OCI-LY3 (cell line): Measurements from ENCODE around the gene CYP2C18.
"Not testable (repeated sequence)": the region's sequence is repeated elsewhere in the genome, so short reads cannot be mapped to it uniquely, and the experiment has no call there.

Experiments used
- H2AFZ ChIP-seq: fragments of 200-600, 300-600 bp; shearing (Covaris generic); 2 replicates; pipeline ENCODE4 v1.6.0; 2014; ENCODE audit warnings: antibody characterized with exemption, low read depth, low read length
- H3K27ac ChIP-seq: fragments of 200-600, 300-600 bp; sonication (generic); 2 replicates; pipeline ENCODE4 v1.5.1; 2014; ENCODE audit warnings: mild to moderate bottlenecking, low read length, moderate library complexity, mixed read lengths
- H3K27me3 ChIP-seq: fragments of 200-600, 300-600 bp; sonication (generic); 2 replicates; pipeline ENCODE4 v1.6.1; 2014; ENCODE audit warnings: low read depth, low read length, mixed read lengths
- H3K36me3 ChIP-seq: fragments of 200-600, 300-600 bp; sonication (generic); replicated peaks from 2 replicates; pipeline ENCODE3; 2014; ENCODE audit warnings: low read depth, low read length, mixed read lengths
- H3K4me1 ChIP-seq: fragments of 300-600, 200-600 bp; sonication (generic); 2 replicates; pipeline ENCODE4 v1.6.1; 2014; ENCODE audit warnings: low read length, mixed read lengths
- H3K4me2 ChIP-seq: fragments of 200-600, 300-600 bp; sonication (generic); 2 replicates; pipeline ENCODE4 v1.6.1; 2014; ENCODE audit warnings: low read length, mixed read lengths
- H3K4me3 ChIP-seq: fragments of 300-600, 200-600 bp; sonication (generic); 2 replicates; pipeline ENCODE4 v1.5.1; 2014; ENCODE audit warnings: antibody characterized with exemption, mild to moderate bottlenecking, low read length, moderate library complexity
- H3K79me2 ChIP-seq: fragments of 300-600, 200-600 bp; shearing (Covaris generic); 2 replicates; pipeline ENCODE4 v1.6.1; 2014; ENCODE audit warnings: mild to moderate bottlenecking, low read length, mixed read lengths
- H3K9ac ChIP-seq: fragments of 300-600, 200-600 bp; shearing (Covaris generic); 2 replicates; pipeline ENCODE4 v1.6.0; 2014; ENCODE audit warnings: mild to moderate bottlenecking, low read length, moderate library complexity
- H3K9me3 ChIP-seq: fragments of 200-600, 300-600 bp; shearing (Covaris generic); 2 replicates; pipeline ENCODE4 v1.6.1; 2014; ENCODE audit warnings: low read length, mixed read lengths; ENCODE audit not compliant: insufficient read depth
- H4K20me1 ChIP-seq: fragments of 200-600, 300-600 bp; sonication (generic); 2 replicates; pipeline ENCODE4 v1.6.1; 2016; ENCODE audit warnings: low read length, mixed read lengths; ENCODE audit not compliant: insufficient read depth
- CTCF ChIP-seq: fragments of 200-600, 300-600 bp; sonication (generic); IDR thresholded peaks from 2 replicates; pipeline ENCODE4 v1.5.1; 2014; ENCODE audit warnings: antibody characterized with exemption, low read length, low read depth
- EZH2phosphoT487 ChIP-seq: fragments of 200-600 bp; shearing (Covaris generic); IDR thresholded peaks from 2 replicates; pipeline ENCODE4 v1.6.1; 2018; ENCODE audit warnings: antibody characterized with exemption, mixed run types, low read depth

CYP2C18 gene

GRCh38 chr10:94644352-94644751 is 39.2 kb upstream of the CYP2C18 start:
- H3K36me3 ChIP-seq = no peaks in the 10 kb centered on the region
- H2AFZ ChIP-seq = no peak overlapping the region
- no peaks in the 10 kb centered on the region for H3K27me3 ChIP-seq
- H3K4me3 ChIP-seq = no peak overlapping the region
- H3K79me2 ChIP-seq = no peaks in the 10 kb centered on the region
- H3K9me3 ChIP-seq = no peaks in the 10 kb centered on the region
- H3K4me1 ChIP-seq = peaks cover 17% of the 10 kb centered on the region
- peak overlapping the region; percentile 57; the same call in 1 of the 2 replicates for H3K4me2 ChIP-seq
- H3K9ac ChIP-seq = no peak overlapping the region
- TF ChIP-seq EZH2phosphoT487 (no peak), CTCF (no peak)
- H4K20me1 ChIP-seq = no peaks in the 10 kb centered on the region
- no peak overlapping the region for H3K27ac ChIP-seq

GRCh38 chr10:94645285-94645684 is 38.2 kb upstream of the CYP2C18 start:
- Histone ChIP-seq H4K20me1 (no peaks in the 10 kb centered on the region), H3K27me3 (no peaks in the 10 kb centered on the region), H3K4me1 (peaks cover 17% of the 10 kb centered on the region), H3K9ac (no peak overlapping the region), H3K36me3 (no peaks in the 10 kb centered on the region), H3K79me2 (no peaks in the 10 kb centered on the region), H3K4me2 (peak overlapping the region; percentile 57), H3K4me3 (peak overlapping the region; percentile 13; the same call in 1 of the 2 replicates), H2AFZ (no peak overlapping the region), H3K27ac (no peak overlapping the region), H3K9me3 (no peaks in the 10 kb centered on the region)
- TF ChIP-seq CTCF (no peak), EZH2phosphoT487 (no peak)

DNA sequence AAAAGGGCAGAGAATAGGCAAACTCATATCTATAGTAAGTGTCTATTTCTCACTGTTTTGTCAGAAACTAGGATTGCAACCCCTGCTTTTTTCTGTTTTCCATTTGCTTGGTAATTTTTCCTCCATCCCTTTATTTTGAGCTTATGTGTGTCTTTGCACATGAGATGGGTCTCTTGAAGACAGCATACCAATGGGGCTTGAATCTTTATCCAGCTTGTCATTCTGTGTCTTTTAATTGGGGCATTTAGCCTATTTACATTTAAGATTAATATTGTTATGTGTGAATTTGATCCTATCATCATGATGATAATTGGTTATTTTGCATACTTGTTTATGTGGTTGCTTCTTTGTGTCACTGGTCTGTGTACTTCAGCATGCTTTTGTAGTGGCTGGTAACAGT is 28.3 kb upstream of the CYP2C18 start:
- H3K27me3 ChIP-seq, H3K4me1 ChIP-seq, H2AFZ ChIP-seq, H3K4me2 ChIP-seq, H3K4me3 ChIP-seq, H3K9ac ChIP-seq, H3K79me2 ChIP-seq, H3K9me3 ChIP-seq, H3K36me3 ChIP-seq, H4K20me1 ChIP-seq, H3K27ac ChIP-seq: not testable (repeated sequence)

- not testable (repeated sequence) for H3K27ac ChIP-seq, H3K36me3 ChIP-seq, H3K79me2 ChIP-seq, H3K4me1 ChIP-seq, H3K27me3 ChIP-seq, H2AFZ ChIP-seq, H3K9ac ChIP-seq, H3K9me3 ChIP-seq, H3K4me2 ChIP-seq, H3K4me3 ChIP-seq, H4K20me1 ChIP-seq
Measured at GRCh38 chr10:94663061-94663460, 20.5 kb upstream of the CYP2C18 start.

- H3K9me3 ChIP-seq = no peaks in the 10 kb centered on the region
- no peaks in the 10 kb centered on the region for H3K79me2 ChIP-seq
- no peak overlapping the region for H3K27ac ChIP-seq
- H3K4me1 ChIP-seq = no peaks in the 10 kb centered on the region
- H3K27me3 ChIP-seq = no peaks in the 10 kb centered on the region
- H3K9ac ChIP-seq = no peak overlapping the region
- H3K36me3 ChIP-seq = no peaks in the 10 kb centered on the region
- no peak overlapping the region for H2AFZ ChIP-seq
- H3K4me3 ChIP-seq = no peak overlapping the region
- no peak overlapping the region for H3K4me2 ChIP-seq
- TF ChIP-seq CTCF (no peak), EZH2phosphoT487 (no peak)
- no peaks in the 10 kb centered on the region for H4K20me1 ChIP-seq
Measured at GRCh38 chr10:94666391-94667102, 17.0 kb upstream of the CYP2C18 start.
